Kidney (tissue), 22 donors: ENCODE measurements around the gene OGG1. TPM values are rescaled to one million over a fixed set of nuclear protein-coding genes. Genes with fewer than 3 reads are reported as not detected.

Experiments
- DNase-seq, 5 donors: peaks; one replicate each; pipeline ENCODE4 v3.0.0-alpha.2; 2013 to 2020
- FAIRE-seq: peaks from 2 replicates; lab custom pipeline; 2012; peaks lifted over from hg19 to GRCh38; lab: Jason Lieb, UNC
- H3K27ac ChIP-seq, 2 donors: one replicate each; pipeline ENCODE4 v1.7.0; 2013; ENCODE audit warnings: low read depth in 2 of 2, low read length in 2 of 2, inconsistent platforms in 1 of 2
- H3K27me3 ChIP-seq: one replicate; pipeline ENCODE4 v1.7.1; 2013; ENCODE audit warnings: low read length, inconsistent platforms; ENCODE audit not compliant: control insufficient read depth, insufficient read depth
- H3K36me3 ChIP-seq, 3 donors: one replicate each; pipeline versions ENCODE4 v1.7.0 to v1.7.1; 2013; ENCODE audit warnings: low read length in 3 of 3, control low read depth in 1 of 3, inconsistent platforms in 1 of 3; ENCODE audit not compliant: insufficient read depth in 3 of 3, control insufficient read depth in 2 of 3
- H3K4me1 ChIP-seq, 3 donors: one replicate each; pipeline versions ENCODE4 v1.7.0 to v1.7.1; 2013; ENCODE audit warnings: low read length in 3 of 3, inconsistent platforms in 1 of 3, low read depth in 1 of 3; ENCODE audit not compliant: control insufficient read depth in 2 of 3, insufficient read depth in 2 of 3
- H3K4me3 ChIP-seq, 3 donors: one replicate each; pipeline versions ENCODE4 v1.7.0 to v1.8.1; 2013; ENCODE audit warnings: low read length in 3 of 3, control low read depth in 1 of 3, inconsistent platforms in 1 of 3
- H3K9ac ChIP-seq, 3 donors: one replicate each; pipeline versions ENCODE4 v1.7.0 to v1.7.1; 2013; ENCODE audit warnings: low read length in 3 of 3, control low read depth in 1 of 3, inconsistent platforms in 1 of 3
- H3K9me3 ChIP-seq, 3 donors: one replicate each; pipeline versions ENCODE4 v1.7.0 to v1.7.1; 2013; ENCODE audit warnings: low read length in 3 of 3, control low read depth in 1 of 3, inconsistent platforms in 1 of 3; ENCODE audit not compliant: control insufficient read depth in 2 of 3, insufficient read depth in 1 of 3
- intact Hi-C: fragments of 100-400 bp; cut with DNase I; formaldehyde crosslinking; loops from one replicate; pipeline ENCODE4 v1.11.1; 2022
- long read RNA-seq, 10 donors: library from polyadenylated mRNA in 1 of 10; unstranded in 1 of 10; transcript quantifications; one replicate each; pipeline ENCODE4 v2.0.0 and lab custom pipeline, GENCODE V29; 2021 to 2026
- polyA plus RNA-seq: library from polyadenylated mRNA; stranded (reverse); fragments of 350-450 nt; fragmentation: Illumina TruSeq; extraction: RNeasy Lipid Tissue Mini Kit (QIAGEN cat#74804); gene quantifications from one replicate; pipeline ENCODE4 v1.2.3, GENCODE V29; 2014; ENCODE audit warnings: low read depth, low replicate concordance; ENCODE audit not compliant: insufficient read depth
- total RNA-seq: library from RNA; stranded (reverse); fragmentation: NEBNext Ultra II Directional; extraction: Animal tissue kit (Norgen Biotek cat#: 25700); gene quantifications from one replicate; pipeline ENCODE4 v1.2.1, GENCODE V29; 2021
- TF ChIP-seq, protein P1 (sequence below): IDR thresholded peaks from 3 replicates; pipeline ENCODE4 v1.5.1; 2012; ENCODE audit warnings: mild to moderate bottlenecking, moderate library complexity, borderline replicate concordance; ENCODE audit not compliant: insufficient read depth; ENCODE audit errors: extremely low read depth
- donor health status: control.
- donor health status: control.
- donor health status: control.
- donor health status: control.
- donor health status: control.
- donor health status: DM: yes; HTN: yes; CAD: no.
- donor health status: Normal renal cell carcinoma (clear cell type).

OGG1 gene
- 31.1 TPM for total RNA-seq
- 51.6 TPM for polyA plus RNA-seq
- long read RNA-seq, donor 1, full-length matches to known transcripts: 24 of 24 reads
- long read RNA-seq, donor 1, partial matches to known transcripts: 0 of 24 reads
- long read RNA-seq, donor 1, other reads (novel, unspliced or antisense): 0 of 24 reads
- long read RNA-seq, donor 2, full-length matches to known transcripts: 48 of 53 reads
- long read RNA-seq, donor 2, partial matches to known transcripts: 0 of 53 reads
- long read RNA-seq, donor 2, other reads (novel, unspliced or antisense): 5 of 53 reads
- long read RNA-seq, donor 3, full-length matches to known transcripts: 45 of 50 reads
- long read RNA-seq, donor 3, partial matches to known transcripts: 5 of 50 reads
- long read RNA-seq, donor 3, other reads (novel, unspliced or antisense): 0 of 50 reads
- long read RNA-seq, donor 4, full-length matches to known transcripts: 23 of 32 reads
- long read RNA-seq, donor 4, partial matches to known transcripts: 0 of 32 reads
- long read RNA-seq, donor 4, other reads (novel, unspliced or antisense): 9 of 32 reads
- long read RNA-seq, donor 5, full-length matches to known transcripts: 8 of 8 reads
- long read RNA-seq, donor 5, partial matches to known transcripts: 0 of 8 reads
- long read RNA-seq, donor 5, other reads (novel, unspliced or antisense): 0 of 8 reads
- long read RNA-seq, donor 6, full-length matches to known transcripts: 18 of 18 reads
- long read RNA-seq, donor 6, partial matches to known transcripts: 0 of 18 reads
- long read RNA-seq, donor 6, other reads (novel, unspliced or antisense): 0 of 18 reads
- long read RNA-seq, donor 7, full-length matches to known transcripts: 12 of 22 reads
- long read RNA-seq, donor 7, partial matches to known transcripts: 2 of 22 reads
- long read RNA-seq, donor 7, other reads (novel, unspliced or antisense): 8 of 22 reads
- long read RNA-seq, donor 8, full-length matches to known transcripts: 32 of 100 reads
- long read RNA-seq, donor 8, partial matches to known transcripts: 38 of 100 reads
- long read RNA-seq, donor 8, other reads (novel, unspliced or antisense): 30 of 100 reads
- long read RNA-seq, donor 9, full-length matches to known transcripts: 12 of 12 reads
- long read RNA-seq, donor 9, partial matches to known transcripts: 0 of 12 reads
- long read RNA-seq, donor 9, other reads (novel, unspliced or antisense): 0 of 12 reads
- long read RNA-seq, donor 10, full-length matches to known transcripts: 39 of 88 reads
- long read RNA-seq, donor 10, partial matches to known transcripts: 49 of 88 reads
- long read RNA-seq, donor 10, other reads (novel, unspliced or antisense): 0 of 88 reads

DNA sequence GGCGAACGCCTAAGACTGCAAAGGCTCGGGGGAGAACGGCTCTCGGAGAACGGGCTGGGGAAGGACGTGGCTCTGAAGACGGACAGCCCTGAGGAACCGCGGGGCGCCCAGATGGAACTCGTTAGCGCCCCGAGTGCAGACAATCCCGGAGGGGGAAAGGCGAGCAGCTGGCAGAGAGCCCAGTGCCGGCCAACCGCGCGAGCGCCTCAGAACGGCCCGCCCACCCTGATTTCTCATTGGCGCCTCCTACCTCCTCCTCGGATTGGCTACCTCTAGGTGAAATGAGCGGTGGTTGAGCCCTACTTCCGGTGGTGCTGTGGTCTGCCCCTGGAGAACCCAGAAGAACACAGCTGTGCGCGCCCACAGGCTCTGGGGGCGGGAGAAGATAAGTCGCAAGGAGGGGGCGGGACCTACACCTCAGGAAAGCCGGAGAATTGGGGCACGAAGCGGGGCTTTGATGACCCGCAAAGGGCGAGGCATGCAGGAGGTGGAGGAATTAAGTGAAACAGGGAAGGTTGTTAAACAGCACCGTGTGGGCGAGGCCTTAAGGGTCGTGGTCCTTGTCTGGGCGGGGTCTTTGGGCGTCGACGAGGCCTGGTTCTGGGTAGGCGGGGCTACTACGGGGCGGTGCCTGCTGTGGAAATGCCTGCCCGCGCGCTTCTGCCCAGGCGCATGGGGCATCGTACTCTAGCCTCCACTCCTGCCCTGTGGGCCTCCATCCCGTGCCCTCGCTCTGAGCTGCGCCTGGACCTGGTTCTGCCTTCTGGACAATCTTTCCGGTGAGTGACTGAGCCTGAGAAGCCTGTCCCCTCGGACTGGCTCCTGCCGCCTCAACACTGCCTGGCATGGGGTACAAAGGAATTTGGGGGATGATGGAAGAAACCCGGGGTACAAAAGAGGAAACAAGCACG is at the start of gene OGG1:
Gene OGG1 (plus strand): TSS at position 308 of the 911 bp plus-strand sequence. CDS start 335 bp downstream, at position 643.
- Histone ChIP-seq H3K9me3 (no peaks in the 10 kb centered on the region), H3K27me3 (no peaks in the 10 kb centered on the region), H3K27ac (peak within 1 kb of the TSS; percentile 89 to 91), H3K4me1 (peaks cover 0 to 21% (median 14%) of the 10 kb centered on the region in 3 donors), H3K36me3 (peaks cover 8 to 43% (median 30%) of the 10 kb centered on the region in 3 donors), H3K9ac (peak within 1 kb of the TSS; percentile 63 to 85 (median 82)), H3K4me3 (peak within 1 kb of the TSS; percentile 85 to 91 (median 87))
- FAIRE-seq (no peak), DNase-seq (peak; percentile 98 to 99 (median 99))
- TF ChIP-seq, protein P1, sequence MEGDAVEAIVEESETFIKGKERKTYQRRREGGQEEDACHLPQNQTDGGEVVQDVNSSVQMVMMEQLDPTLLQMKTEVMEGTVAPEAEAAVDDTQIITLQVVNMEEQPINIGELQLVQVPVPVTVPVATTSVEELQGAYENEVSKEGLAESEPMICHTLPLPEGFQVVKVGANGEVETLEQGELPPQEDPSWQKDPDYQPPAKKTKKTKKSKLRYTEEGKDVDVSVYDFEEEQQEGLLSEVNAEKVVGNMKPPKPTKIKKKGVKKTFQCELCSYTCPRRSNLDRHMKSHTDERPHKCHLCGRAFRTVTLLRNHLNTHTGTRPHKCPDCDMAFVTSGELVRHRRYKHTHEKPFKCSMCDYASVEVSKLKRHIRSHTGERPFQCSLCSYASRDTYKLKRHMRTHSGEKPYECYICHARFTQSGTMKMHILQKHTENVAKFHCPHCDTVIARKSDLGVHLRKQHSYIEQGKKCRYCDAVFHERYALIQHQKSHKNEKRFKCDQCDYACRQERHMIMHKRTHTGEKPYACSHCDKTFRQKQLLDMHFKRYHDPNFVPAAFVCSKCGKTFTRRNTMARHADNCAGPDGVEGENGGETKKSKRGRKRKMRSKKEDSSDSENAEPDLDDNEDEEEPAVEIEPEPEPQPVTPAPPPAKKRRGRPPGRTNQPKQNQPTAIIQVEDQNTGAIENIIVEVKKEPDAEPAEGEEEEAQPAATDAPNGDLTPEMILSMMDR: no peak
- intact Hi-C loops: no loop called here

GRCh38 chr3:9700536-9700935 is 49.2 kb upstream of the OGG1 start:
- Histone ChIP-seq H3K9me3 (no peaks in the 10 kb centered on the region), H3K4me3 (no peak overlapping the region), H3K4me1 (peaks cover 0 to 9% (median 0%) of the 10 kb centered on the region in 3 donors), H3K36me3 (peaks cover 0 to 29% (median 17%) of the 10 kb centered on the region in 3 donors), H3K27me3 (no peaks in the 10 kb centered on the region), H3K27ac (no peak overlapping the region), H3K9ac (no peak overlapping the region)
- no peak for FAIRE-seq
- intact Hi-C loops: no loop called here
- DNase-seq: no peak
- TF ChIP-seq, protein P1: no peak

DNA sequence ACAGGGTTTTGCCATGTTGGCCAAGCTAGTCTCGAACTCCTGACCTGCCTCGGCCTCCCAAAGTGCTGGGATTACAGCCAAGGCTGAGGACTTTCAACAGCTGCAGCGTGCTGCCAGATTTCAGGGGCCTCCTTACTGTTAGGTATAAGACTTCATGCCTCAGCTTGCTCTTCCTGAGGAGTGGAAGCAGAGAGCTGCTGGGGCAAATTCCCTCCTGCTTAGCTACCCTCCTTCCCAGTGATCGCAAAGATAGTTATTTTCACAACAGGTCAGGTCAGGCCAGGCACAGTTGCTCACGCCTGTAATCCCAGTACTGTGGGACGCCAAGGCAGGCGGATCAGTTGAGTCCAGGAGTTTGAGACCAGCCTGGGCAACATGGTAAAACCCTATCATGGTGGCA is 48.7 kb upstream of the OGG1 start:
- H3K36me3 ChIP-seq: peaks cover 0 to 24% (median 17%) of the 10 kb centered on the region in 3 donors

More for the DNA sequence above, 48.7 kb upstream of the OGG1 start:
- FAIRE-seq: no peak
- H3K27ac ChIP-seq: no peak overlapping the region
- H3K27me3 ChIP-seq: no peaks in the 10 kb centered on the region
- TF ChIP-seq, protein P1: no peak
- H3K9ac ChIP-seq: no peak overlapping the region
- H3K9me3 ChIP-seq: no peaks in the 10 kb centered on the region
- no peak overlapping the region for H3K4me3 ChIP-seq
- peak in 1 of 5 donors; percentile 27 for DNase-seq
- H3K4me1 ChIP-seq: peaks cover 0 to 9% (median 0%) of the 10 kb centered on the region in 3 donors
- intact Hi-C loops: no loop called here
